Endothelial cell of umbilical vein (primary cell): ENCODE measurements around the gene BTLA. TPM values are rescaled to one million over a fixed set of nuclear protein-coding genes. Genes with fewer than 3 reads are reported as not detected.

Experiments used
- BruUV-seq: library from RNA; stranded (reverse); fragments of 400-500 nt; replicated peaks from 2 replicates; lab custom pipeline; 2021; lab: Mats Ljungman, UMichigan
- CTCF ChIA-PET: fragments of 300-600, 350-600 bp; sonication (Branson Sonifier 250); formaldehyde crosslinking; loops from one replicate; lab custom pipeline; 2021; ENCODE audit warnings: antibody characterized with exemption, inconsistent platforms; lab: Charles Lee
- POLR2A ChIA-PET: fragments of 300-600, 350-600 bp; sonication (Branson Sonifier 250); formaldehyde crosslinking; loops from one replicate; lab custom pipeline; 2021; ENCODE audit warnings: antibody characterized with exemption, inconsistent platforms; lab: Charles Lee
- DNase-seq: peaks from one replicate; pipeline ENCODE4 v3.0.0-alpha.2; 2011; ENCODE audit warnings: low read depth, low spot score
- FAIRE-seq: peaks from 2 replicates; lab custom pipeline; 2011; peaks lifted over from hg19 to GRCh38; lab: Jason Lieb, UNC
- H2AFZ ChIP-seq: 2 replicates; pipeline ENCODE4 v1.6.0; 2012; ENCODE audit warnings: low read depth, low read length, control low read depth, inconsistent platforms
- H3K27ac ChIP-seq: 2 replicates; pipeline ENCODE4 v1.5.1; 2011; ENCODE audit warnings: low read depth, mild to moderate bottlenecking, control low read depth, low read length, moderate library complexity; ENCODE audit not compliant: insufficient read depth
- H3K27me3 ChIP-seq, 2 experiments: 2 replicates each; pipeline versions ENCODE4 v1.6.0 to v1.6.1; 2011; ENCODE audit warnings: low read length in 2 of 2, mixed read lengths in 1 of 2; ENCODE audit not compliant: control insufficient read depth in 2 of 2, insufficient read depth in 2 of 2
- H3K36me3 ChIP-seq, 2 experiments: 2 replicates in 1 of 2; 3 replicates in 1 of 2; pipeline ENCODE4 v1.5.1; 2011; ENCODE audit warnings: low read length in 2 of 2, mild to moderate bottlenecking in 1 of 2, moderate library complexity in 1 of 2; ENCODE audit not compliant: control insufficient read depth in 2 of 2, insufficient read depth in 2 of 2; ENCODE audit errors: extremely low read depth in 1 of 2
- H3K4me1 ChIP-seq: 3 replicates; pipeline ENCODE4 v1.5.1; 2011; ENCODE audit warnings: mild to moderate bottlenecking, low read length; ENCODE audit not compliant: control insufficient read depth, insufficient read depth; ENCODE audit errors: extremely low read depth
- H3K4me2 ChIP-seq: 2 replicates; pipeline ENCODE4 v1.6.1; 2011; ENCODE audit warnings: low read length, control low read depth, mixed read lengths; ENCODE audit not compliant: insufficient read depth
- H3K4me3 ChIP-seq, 3 experiments: fragments of 200-600 bp in 1 of 3; sonication (generic), shearing (Covaris generic) in 1 of 3; replicated peaks in 1 of 3; 2 replicates each; pipeline ENCODE4 v1.5.1; 2011 to 2016; ENCODE audit warnings: control low read depth in 3 of 3, low read length in 3 of 3, mild to moderate bottlenecking in 2 of 3, inconsistent platforms in 1 of 3, low read depth in 1 of 3, moderate library complexity in 1 of 3; ENCODE audit not compliant: insufficient read depth in 1 of 3
- H3K79me2 ChIP-seq: 2 replicates; pipeline ENCODE4 v1.6.0; 2012; ENCODE audit warnings: low read length, inconsistent platforms; ENCODE audit not compliant: control insufficient read depth, insufficient read depth
- H3K9ac ChIP-seq: replicated peaks from 2 replicates; pipeline ENCODE3; 2011; ENCODE audit warnings: low read length, control low read depth; ENCODE audit not compliant: insufficient read depth; ENCODE audit errors: extremely low read depth
- H3K9me1 ChIP-seq: replicated peaks from 3 replicates; pipeline ENCODE4 v1.6.0; 2011; ENCODE audit warnings: mild to moderate bottlenecking, low read length; ENCODE audit not compliant: control insufficient read depth, insufficient read depth; ENCODE audit errors: extremely low read depth
- H3K9me3 ChIP-seq: replicated peaks from 2 replicates; pipeline ENCODE4 v1.5.1; 2012; ENCODE audit warnings: low read length, inconsistent platforms; ENCODE audit not compliant: control insufficient read depth, insufficient read depth
- H4K20me1 ChIP-seq: replicated peaks from 2 replicates; pipeline ENCODE3; 2011; ENCODE audit warnings: mild to moderate bottlenecking, low read length; ENCODE audit not compliant: control insufficient read depth, insufficient read depth; ENCODE audit errors: extremely low read depth
- EZH2 ChIP-seq: IDR thresholded peaks from 2 replicates; pipeline ENCODE4 v1.6.1; 2012; ENCODE audit warnings: borderline replicate concordance, low read depth, mild to moderate bottlenecking, moderate library complexity, low read length, inconsistent platforms; ENCODE audit not compliant: severe bottlenecking
- FOS ChIP-seq: IDR thresholded peaks from 2 replicates; pipeline ENCODE4 v1.6.1; 2011; ENCODE audit warnings: mild to moderate bottlenecking, low read length, moderate library complexity, borderline replicate concordance; ENCODE audit not compliant: insufficient read depth
- GATA2 ChIP-seq: IDR thresholded peaks from 2 replicates; pipeline ENCODE4 v1.7.0; 2011; ENCODE audit warnings: low read depth, mild to moderate bottlenecking, moderate library complexity, mixed read lengths, low read length; ENCODE audit not compliant: insufficient read length, insufficient read depth
- JUN ChIP-seq: IDR thresholded peaks from 2 replicates; pipeline ENCODE4 v1.6.1; 2011; ENCODE audit warnings: borderline replicate concordance, low read depth; ENCODE audit not compliant: insufficient read length, insufficient read depth
- MYC ChIP-seq: IDR thresholded peaks from one replicate; pipeline ENCODE4 v1.6.1; 2011; ENCODE audit warnings: mild to moderate bottlenecking, low read depth, low read length
- POLR2A ChIP-seq: IDR thresholded peaks from 2 replicates; pipeline ENCODE4 v1.6.1; 2012; ENCODE audit warnings: low read depth, mild to moderate bottlenecking, control low read depth, low read length
- POLR2AphosphoS5 ChIP-seq: IDR thresholded peaks from 2 replicates; pipeline ENCODE4 v1.6.1; 2012; ENCODE audit warnings: low read depth, mild to moderate bottlenecking, control low read depth, low read length, moderate library complexity; ENCODE audit not compliant: insufficient read depth
- dilution Hi-C: fragments of 300-500 bp; cut with MboI; formaldehyde crosslinking; loops from one replicate; pipeline ENCODE4 v1.15.0; 2019; ENCODE audit warnings: low sequenced_read_pairs; ENCODE audit not compliant: extremely low pct_ligation_motif_present
- intact Hi-C: fragments of 100-400 bp; cut with micrococcal nuclease; formaldehyde crosslinking; loops from one replicate; pipeline ENCODE4 v1.10.0; 2022
- polyA plus RNA-seq, 4 experiments: library from polyadenylated mRNA; depleted of rRNA in 3 of 4; stranded (reverse) in 3 of 4; unstranded in 1 of 4; fragments of >200 nt; gene quantifications; 2 replicates each; pipeline versions ENCODE4 v1.2.1 to v1.2.3, GENCODE V29; 2011 to 2012; ENCODE audit warnings: missing spikeins in 1 of 4
- total RNA-seq: library from RNA; stranded (reverse); gene quantifications from 2 replicates; pipeline ENCODE4 v1.2.3, GENCODE V29; 2021
- TF ChIP-seq, protein P1 (sequence below), 2 donors: IDR thresholded peaks; 1 replicate in 1 of 2; 2 replicates in 1 of 2; pipeline ENCODE4 v1.5.1; 2011; ENCODE audit warnings: low read length in 2 of 2, mild to moderate bottlenecking in 2 of 2, moderate library complexity in 2 of 2, control low read depth in 1 of 2, inconsistent platforms in 1 of 2, low read depth in 1 of 2; ENCODE audit not compliant: insufficient read depth in 1 of 2; ENCODE audit errors: extremely low read depth in 1 of 2
- TF ChIP-seq, protein P2 (sequence below): IDR thresholded peaks from 2 replicates; pipeline ENCODE4 v1.6.1; 2011; ENCODE audit not compliant: insufficient read depth, insufficient read length

The BTLA gene
- total and polyA plus RNA-seq, 2 donors (not counting 3 experiments of a cell fraction or from before 2014, with no cell fraction given), result not detected

DNA sequence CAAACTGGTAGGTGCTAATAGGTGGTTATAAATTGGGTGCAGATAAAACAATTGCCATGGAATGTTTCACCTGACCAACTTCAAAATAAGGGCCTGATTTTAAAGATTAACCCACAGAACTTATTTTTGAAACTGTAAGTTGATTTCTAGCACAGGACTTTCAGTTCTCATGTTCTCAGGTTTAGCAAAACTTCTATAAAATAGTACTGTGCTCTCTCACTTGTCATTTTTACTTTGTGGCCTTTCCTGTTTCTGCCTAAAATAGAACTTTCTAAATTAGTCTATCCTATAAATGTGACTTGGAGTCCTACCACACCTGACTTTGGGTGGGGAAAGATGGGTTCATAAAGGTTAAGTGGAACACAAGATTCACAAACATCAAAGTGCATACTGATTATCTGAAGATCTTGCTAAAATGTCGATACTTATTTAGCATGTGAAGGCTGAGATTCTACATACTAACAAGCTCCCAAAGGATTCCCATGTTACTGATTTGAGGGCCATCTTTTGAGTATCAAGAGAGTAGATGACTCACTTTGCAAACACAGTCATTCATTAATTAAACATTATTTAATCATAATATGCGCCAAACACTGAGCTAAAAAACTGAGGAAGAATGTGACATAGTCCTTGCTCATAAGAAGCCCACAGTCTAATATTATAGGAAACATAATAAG is 38.6 kb downstream of the BTLA start:
- TF ChIP-seq, protein P1, sequence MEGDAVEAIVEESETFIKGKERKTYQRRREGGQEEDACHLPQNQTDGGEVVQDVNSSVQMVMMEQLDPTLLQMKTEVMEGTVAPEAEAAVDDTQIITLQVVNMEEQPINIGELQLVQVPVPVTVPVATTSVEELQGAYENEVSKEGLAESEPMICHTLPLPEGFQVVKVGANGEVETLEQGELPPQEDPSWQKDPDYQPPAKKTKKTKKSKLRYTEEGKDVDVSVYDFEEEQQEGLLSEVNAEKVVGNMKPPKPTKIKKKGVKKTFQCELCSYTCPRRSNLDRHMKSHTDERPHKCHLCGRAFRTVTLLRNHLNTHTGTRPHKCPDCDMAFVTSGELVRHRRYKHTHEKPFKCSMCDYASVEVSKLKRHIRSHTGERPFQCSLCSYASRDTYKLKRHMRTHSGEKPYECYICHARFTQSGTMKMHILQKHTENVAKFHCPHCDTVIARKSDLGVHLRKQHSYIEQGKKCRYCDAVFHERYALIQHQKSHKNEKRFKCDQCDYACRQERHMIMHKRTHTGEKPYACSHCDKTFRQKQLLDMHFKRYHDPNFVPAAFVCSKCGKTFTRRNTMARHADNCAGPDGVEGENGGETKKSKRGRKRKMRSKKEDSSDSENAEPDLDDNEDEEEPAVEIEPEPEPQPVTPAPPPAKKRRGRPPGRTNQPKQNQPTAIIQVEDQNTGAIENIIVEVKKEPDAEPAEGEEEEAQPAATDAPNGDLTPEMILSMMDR (IDR thresholded peaks at IDR 0.05; ENCODE audit: extremely low read depth in 1 of 2, insufficient read depth in 1 of 2, low read depth in 1 of 2, low read length in 2 of 2), result no peak
- TF ChIP-seq POLR2AphosphoS5, result no peak
- no peak for TF ChIP-seq JUN
- TF ChIP-seq, protein P2, sequence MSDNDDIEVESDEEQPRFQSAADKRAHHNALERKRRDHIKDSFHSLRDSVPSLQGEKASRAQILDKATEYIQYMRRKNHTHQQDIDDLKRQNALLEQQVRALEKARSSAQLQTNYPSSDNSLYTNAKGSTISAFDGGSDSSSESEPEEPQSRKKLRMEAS, result no peak
- TF ChIP-seq MYC, result no peak
- TF ChIP-seq EZH2, result no peak
- no peak for TF ChIP-seq FOS
- TF ChIP-seq GATA2, result no peak
- no peak for TF ChIP-seq POLR2A
- dilution Hi-C loops (no loop called here), intact Hi-C loops (no loop called here)
- no peak overlapping the region for H3K9ac ChIP-seq
- BruUV-seq, result no TSS peak
- no peak overlapping the region for H3K4me3 ChIP-seq
- H4K20me1 ChIP-seq, result no peaks in the 10 kb centered on the region
- DNase-seq, result no peak
- no peaks in the 10 kb centered on the region for H3K36me3 ChIP-seq
- ChIA-PET POLR2A (no interaction called here), CTCF (interaction anchor here (1.1 kb wide), 2 partner anchors 95 to 134 kb away, joined by 3 read pairs; no protein-coding TSS in a partner anchor)
- H3K27me3 ChIP-seq, result no peaks in the 10 kb centered on the region
- H3K79me2 ChIP-seq, result no peaks in the 10 kb centered on the region
- no peak overlapping the region for H2AFZ ChIP-seq
- no peak overlapping the region for H3K4me2 ChIP-seq
- FAIRE-seq, result no peak
- no peaks in the 10 kb centered on the region for H3K4me1 ChIP-seq
- no peaks in the 10 kb centered on the region for H3K9me1 ChIP-seq
- no peak overlapping the region for H3K27ac ChIP-seq
- H3K9me3 ChIP-seq, result no peaks in the 10 kb centered on the region
